MCF 10A (cell line): ENCODE results near the gene DMRT1. TPM values are rescaled to one million over a fixed set of nuclear protein-coding genes. Genes with fewer than 3 reads are reported as not detected.

ENCODE experiments used
- BruUV-seq: library from RNA; stranded (reverse); fragments of 400-500 nt; replicated peaks from 2 replicates; lab custom pipeline; 2021; lab: Mats Ljungman, UMichigan
- CTCF ChIA-PET: fragments of 300-600 bp; sonication (Branson Sonifier 250); formaldehyde crosslinking; extraction: SDS; loops from one replicate; lab custom pipeline; 2021; ENCODE audit warnings: antibody characterized with exemption, inconsistent platforms; lab: Yijun Ruan, JAX
- POLR2A ChIA-PET: fragments of 300-600, 350-650 bp; sonication (Branson Sonifier 250); formaldehyde crosslinking; extraction: SDS; loops from one replicate; lab custom pipeline; 2020; ENCODE audit warnings: antibody characterized with exemption, inconsistent platforms; lab: Yijun Ruan, JAX
- DNase-seq: peaks from one replicate; pipeline ENCODE4 v3.0.0-alpha.2; 2018; ENCODE audit not compliant: unreplicated experiment
- H3K27ac Mint-ChIP-seq: one replicate; pipeline ENCODE4 v1.8.0; 2022; ENCODE audit warnings: mild to moderate bottlenecking, low read depth, mixed read lengths; ENCODE audit not compliant: unreplicated experiment
- H3K27me3 Mint-ChIP-seq: one replicate; pipeline ENCODE4 v1.8.0; 2022; ENCODE audit warnings: mixed read lengths; ENCODE audit not compliant: insufficient read depth, unreplicated experiment
- H3K36me3 Mint-ChIP-seq: one replicate; pipeline ENCODE4 v1.8.0; 2022; ENCODE audit warnings: mild to moderate bottlenecking, moderate library complexity, mixed read lengths; ENCODE audit not compliant: insufficient read depth, unreplicated experiment
- H3K4me1 Mint-ChIP-seq: one replicate; pipeline ENCODE4 v1.8.0; 2022; ENCODE audit warnings: mixed read lengths; ENCODE audit not compliant: insufficient read depth, unreplicated experiment
- H3K4me3 Mint-ChIP-seq: one replicate; pipeline ENCODE4 v1.8.0; 2022; ENCODE audit warnings: mild to moderate bottlenecking, moderate library complexity, mixed read lengths; ENCODE audit not compliant: unreplicated experiment
- H3K9me3 Mint-ChIP-seq: one replicate; pipeline ENCODE4 v1.8.0; 2022; ENCODE audit warnings: mixed read lengths; ENCODE audit not compliant: unreplicated experiment
- CTCF ChIP-seq: fragments of 200-600 bp; IDR thresholded peaks from one replicate; pipeline ENCODE4 v1.8.0; 2022; ENCODE audit warnings: antibody characterized with exemption, mild to moderate bottlenecking; ENCODE audit not compliant: unreplicated experiment
- intact Hi-C: fragments of 100-400 bp; cut with micrococcal nuclease; formaldehyde crosslinking; loops from 2 replicates; pipeline ENCODE4 v1.14.1; 2022
- total RNA-seq: library from RNA; stranded (reverse); gene quantifications from 2 replicates; pipeline ENCODE4 v1.2.3, GENCODE V29; 2022

The DMRT1 gene
- total RNA-seq, 1 experiment from 2014 or later: not detected

GRCh38 chr9:979983-980382 is 138.5 kb downstream of the DMRT1 start:
- Mint-ChIP-seq H3K36me3 (no peaks in the 10 kb centered on the region), H3K27ac (no peak overlapping the region), H3K4me1 (peaks cover 5% of the 10 kb centered on the region), H3K4me3 (no peak overlapping the region), H3K27me3 (peaks cover 74% of the 10 kb centered on the region), H3K9me3 (no peaks in the 10 kb centered on the region)
- intact Hi-C loops: no loop called here
- DNase-seq: no peak
- POLR2A ChIA-PET: no interaction called here
- no TSS peak for BruUV-seq
- TF ChIP-seq CTCF: no peak
- CTCF ChIA-PET: interaction anchor here (0.9 to 1.9 kb wide), 6 partner anchors 10 to 51 kb away, joined by 3 to 6 read pairs (median 3); no protein-coding TSS in a partner anchor

GRCh38 chr9:980640-981039 is 139.1 kb downstream of the DMRT1 start:
- DNase-seq: no peak
- Mint-ChIP-seq H3K27ac (no peak overlapping the region), H3K27me3 (peaks cover 70% of the 10 kb centered on the region), H3K9me3 (no peaks in the 10 kb centered on the region), H3K4me1 (peaks cover 5% of the 10 kb centered on the region), H3K36me3 (no peaks in the 10 kb centered on the region), H3K4me3 (no peak overlapping the region)
- BruUV-seq: no TSS peak
- ChIA-PET CTCF (interaction anchor here (1.0 to 1.9 kb wide), 6 partner anchors 9 to 51 kb away, joined by 3 to 6 read pairs (median 4); no protein-coding TSS in a partner anchor), POLR2A (no interaction called here)
- no peak for TF ChIP-seq CTCF
- intact Hi-C loops: no loop called here

GRCh38 chr9:981491-981898 is 140.0 kb downstream of the DMRT1 start:
- peaks cover 62% of the 10 kb centered on the region for H3K27me3 Mint-ChIP-seq

More at GRCh38 chr9:981491-981898, 140.0 kb downstream of the DMRT1 start:
- BruUV-seq: no TSS peak
- peaks cover 5% of the 10 kb centered on the region for H3K4me1 Mint-ChIP-seq
- CTCF ChIA-PET: interaction anchor here (0.7 to 1.8 kb wide), 6 partner anchors 16 to 752 kb away, joined by 3 to 6 read pairs (median 4); no protein-coding TSS in a partner anchor
- TF ChIP-seq CTCF: no peak
- no peaks in the 10 kb centered on the region for H3K36me3 Mint-ChIP-seq
- no peaks in the 10 kb centered on the region for H3K9me3 Mint-ChIP-seq
- intact Hi-C loops: no loop called here
- no peak overlapping the region for H3K4me3 Mint-ChIP-seq
- no peak overlapping the region for H3K27ac Mint-ChIP-seq
- no peak for DNase-seq
- POLR2A ChIA-PET: no interaction called here
